Right ventricle myocardium superior (tissue), 1 donor: ENCODE results near the gene CFAP157. TPM values are rescaled to one million over a fixed set of nuclear protein-coding genes. Genes with fewer than 3 reads are reported as not detected.

Experiments
- ATAC-seq: fragments of 200-7000 bp; cut with Tn5 transposase; one replicate; pipeline ENCODE4 v1.9.1; 2020; ENCODE audit warnings: mild to moderate bottlenecking; ENCODE audit not compliant: poor library complexity
- DNase-seq: peaks from one replicate; pipeline ENCODE4 v3.0.0-alpha.2; 2020
- intact Hi-C: fragments of 100-400 bp; cut with DNase I; formaldehyde crosslinking; loops from one replicate; pipeline ENCODE4 v1.11.2; 2022
- total RNA-seq: library from RNA; stranded (reverse); fragmentation: NEBNext Ultra II Directional; extraction: Animal tissue kit (Norgen Biotek cat#: 25700); gene quantifications from one replicate; pipeline ENCODE4 v1.2.1, GENCODE V29; 2021
- donor health status: DM: no; HTN: yes; CAD: no; lungs with severe emphysema.

CFAP157 gene
- total RNA-seq, 1 donor from 2014 or later, result not detected

DNA sequence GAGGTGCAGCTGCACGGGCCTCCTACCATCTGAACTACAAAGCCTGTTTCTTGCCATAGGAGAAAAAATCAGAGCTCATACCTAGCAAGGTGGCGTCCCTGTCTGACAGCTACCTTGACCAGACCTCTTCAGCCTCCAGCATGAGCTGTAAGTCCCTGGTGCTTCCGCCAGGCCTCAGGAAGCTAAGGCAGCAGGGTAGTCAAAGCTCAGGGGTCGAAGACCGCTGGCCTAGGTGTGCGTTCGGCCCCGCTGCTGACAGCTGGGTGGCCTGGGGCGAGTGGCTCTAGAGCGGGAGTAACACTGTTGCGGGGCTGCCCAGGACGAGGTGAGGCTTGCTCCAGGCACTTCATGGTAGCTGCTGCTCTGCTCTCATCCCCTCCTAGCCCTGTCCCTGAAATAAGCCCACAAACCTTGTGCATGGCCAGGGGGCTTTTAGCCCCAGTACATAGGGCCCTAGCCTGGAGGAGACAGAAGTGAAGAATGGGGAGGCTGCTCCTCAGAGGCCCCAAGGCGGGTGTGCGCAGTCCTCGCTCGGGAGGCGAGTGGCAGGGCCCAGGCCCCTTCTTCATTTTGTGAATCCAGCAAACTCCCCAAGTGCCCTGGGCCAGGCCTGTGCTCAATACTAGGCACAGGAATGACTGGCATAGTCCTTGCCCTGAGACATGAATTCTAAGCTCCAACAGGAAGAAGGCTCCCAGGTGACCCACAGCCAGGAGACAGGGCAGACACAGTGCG, 22.9 kb downstream of the CFAP157 start:
- intact Hi-C loops, result loop anchor here (5.0 kb wide), 1 partner anchor 227 kb away; no protein-coding TSS in a partner anchor
- no peak for ATAC-seq

DNA sequence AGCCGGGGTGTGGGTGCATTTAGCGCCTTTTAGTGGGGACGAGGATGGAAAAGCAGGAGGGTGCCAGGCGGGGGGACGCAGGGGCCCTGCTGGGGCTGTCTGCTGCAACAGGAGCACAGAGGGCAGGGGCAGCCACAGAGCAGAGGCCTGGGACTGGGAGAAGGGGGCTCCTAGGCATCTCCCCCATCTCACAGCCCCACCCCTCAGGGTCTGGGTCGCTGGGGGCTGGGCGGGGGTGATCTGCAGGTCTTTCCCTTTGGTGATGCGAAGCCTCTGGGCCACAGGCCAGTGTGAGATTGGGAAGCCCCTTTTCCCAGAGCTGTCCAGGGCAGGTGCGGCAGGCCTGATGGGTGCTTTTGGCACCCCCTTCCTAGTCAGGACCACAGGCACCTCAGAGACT, 23.5 kb downstream of the CFAP157 start:
- DNase-seq, result no peak
- intact Hi-C loops, result loop anchor here (5.0 kb wide), 1 partner anchor 228 kb away; no protein-coding TSS in a partner anchor

More for the DNA sequence above, 22.9 kb downstream of the CFAP157 start:
- DNase-seq, result no peak

DNA sequence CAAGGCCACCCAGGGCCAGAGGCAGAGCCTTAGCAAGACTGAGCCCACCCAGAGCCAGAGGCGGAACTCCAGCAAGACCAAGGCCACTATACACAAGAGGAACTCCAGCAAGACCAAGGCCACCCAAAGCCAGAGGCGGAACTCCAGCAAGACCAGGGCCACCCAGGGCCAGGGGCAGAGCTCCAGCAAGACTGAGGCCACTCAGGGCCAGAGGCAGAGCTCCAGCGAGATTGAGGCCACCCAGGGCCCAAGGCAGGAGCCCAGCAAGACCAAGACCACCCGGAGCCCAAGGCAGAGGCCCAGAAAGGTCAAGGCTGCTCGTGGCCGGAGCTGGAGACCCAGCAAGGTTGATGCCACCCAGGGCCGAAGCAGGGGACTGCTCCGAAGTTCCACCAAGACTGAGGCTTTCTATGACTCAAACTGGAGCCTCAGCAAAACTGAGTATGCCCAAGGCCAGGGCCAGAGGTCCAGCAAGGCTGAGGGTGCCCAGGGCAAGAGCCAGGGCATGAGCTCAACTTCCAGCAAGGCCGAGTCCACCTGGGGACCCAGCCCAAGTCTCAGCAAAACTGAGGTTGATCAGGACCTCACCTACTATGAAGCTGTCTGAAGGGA, 24.1 kb downstream of the CFAP157 start:
- intact Hi-C loops, result loop anchor here (5.0 kb wide), 1 partner anchor 229 kb away; no protein-coding TSS in a partner anchor
- DNase-seq, result no peak
- no peak for ATAC-seq

More for the DNA sequence above, 23.5 kb downstream of the CFAP157 start:
- ATAC-seq, result no peak

DNA sequence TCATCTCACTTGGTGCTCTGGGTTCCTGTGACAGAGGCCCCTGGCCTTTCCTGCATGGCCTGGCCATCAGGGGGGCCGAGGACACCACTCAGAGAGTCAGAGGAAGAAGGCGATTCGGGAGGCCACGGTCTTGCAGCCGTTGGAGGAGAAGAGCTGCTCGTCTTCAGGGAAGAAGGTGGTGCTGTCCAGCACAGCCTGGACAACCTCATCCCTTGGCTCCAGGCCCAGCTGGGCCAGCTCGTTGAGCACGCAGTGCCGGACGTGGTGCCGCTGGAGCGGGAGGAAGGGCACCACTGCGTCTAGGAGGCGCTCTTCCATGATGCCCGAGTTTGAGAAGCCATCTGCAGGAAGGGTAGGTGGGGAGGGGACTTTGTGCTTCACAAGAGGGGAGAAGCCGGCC, 25.1 kb downstream of the CFAP157 start:
- DNase-seq (no peak), ATAC-seq (no peak)
- intact Hi-C loops, result loop anchor here (5.0 kb wide), 1 partner anchor 230 kb away; no protein-coding TSS in a partner anchor

DNA sequence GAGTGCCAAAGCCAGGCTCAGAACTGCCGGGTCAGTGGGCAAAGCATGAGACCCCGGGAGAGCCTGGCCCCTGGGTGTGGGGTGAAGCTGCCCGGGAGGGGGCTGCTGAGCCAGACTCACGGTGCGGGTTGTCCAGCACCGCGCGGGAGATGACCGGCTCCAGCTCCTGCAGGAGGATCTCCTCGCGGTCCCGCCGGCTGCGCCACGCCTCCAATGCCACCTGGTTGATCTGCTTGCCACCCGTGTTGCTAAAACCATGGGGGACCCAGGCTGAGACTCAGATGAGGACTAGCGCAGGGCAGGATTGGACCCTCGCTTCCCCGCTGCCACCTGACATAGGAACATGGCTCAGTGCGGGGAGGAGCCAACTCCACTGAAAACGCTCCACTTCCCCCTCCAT, 25.7 kb downstream of the CFAP157 start:
- intact Hi-C loops, result loop anchor here (5.0 kb wide), 1 partner anchor 230 kb away; no protein-coding TSS in a partner anchor
- ATAC-seq (no peak), DNase-seq (no peak)

DNA sequence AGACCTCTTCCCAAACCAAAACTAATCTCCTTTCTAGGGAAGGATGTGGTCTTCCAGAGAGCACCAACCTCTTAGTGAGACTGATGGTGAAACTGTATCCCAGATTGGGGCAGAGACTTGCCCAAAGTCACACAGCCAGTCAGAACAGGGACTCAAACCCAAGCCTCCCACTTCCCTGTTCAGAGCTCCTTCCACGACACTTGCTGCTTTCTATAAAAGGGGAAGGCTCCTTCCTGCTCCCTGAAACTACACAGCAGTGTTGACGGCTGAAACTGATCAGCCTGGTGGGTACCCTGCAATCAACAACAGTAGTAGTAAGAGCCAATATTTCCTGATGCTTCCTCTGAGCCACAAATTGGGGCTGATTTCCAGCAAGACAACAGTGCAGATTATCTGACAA, 26.8 kb downstream of the CFAP157 start:
- no peak for ATAC-seq
- no peak for DNase-seq
- intact Hi-C loops, result loop anchor here (2.0 to 5.0 kb wide), 2 partner anchors 143 to 231 kb away; no protein-coding TSS in a partner anchor

DNA sequence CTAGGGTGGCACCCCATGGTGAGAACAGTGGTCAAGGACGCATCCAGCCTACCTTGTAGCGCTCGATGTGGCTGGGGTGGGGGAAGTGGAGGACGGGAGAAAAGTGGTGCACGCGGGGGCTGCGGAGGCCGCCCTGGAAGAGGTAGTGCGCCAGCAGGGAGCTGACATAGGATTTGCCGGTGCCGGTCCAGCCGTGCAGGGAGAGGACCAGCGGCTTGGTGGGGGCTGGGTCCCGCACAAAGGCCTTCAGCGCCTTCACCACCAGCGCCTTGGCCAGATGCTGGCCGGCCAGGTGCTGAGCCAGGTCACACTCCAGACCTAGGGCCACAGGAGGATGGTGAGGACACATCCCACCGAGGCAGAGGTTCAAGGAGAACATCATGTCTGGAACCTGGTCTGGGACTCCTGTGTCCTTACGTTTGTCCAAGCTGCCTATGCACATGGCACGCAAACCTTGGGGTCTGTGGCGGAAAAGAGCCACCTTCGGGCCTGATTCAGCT, 27.5 kb downstream of the CFAP157 start:
- intact Hi-C loops, result loop anchor here (2.0 to 5.0 kb wide), 2 partner anchors 143 to 232 kb away; no protein-coding TSS in a partner anchor
- DNase-seq, result peak; percentile 58
- ATAC-seq, result no peak

DNA sequence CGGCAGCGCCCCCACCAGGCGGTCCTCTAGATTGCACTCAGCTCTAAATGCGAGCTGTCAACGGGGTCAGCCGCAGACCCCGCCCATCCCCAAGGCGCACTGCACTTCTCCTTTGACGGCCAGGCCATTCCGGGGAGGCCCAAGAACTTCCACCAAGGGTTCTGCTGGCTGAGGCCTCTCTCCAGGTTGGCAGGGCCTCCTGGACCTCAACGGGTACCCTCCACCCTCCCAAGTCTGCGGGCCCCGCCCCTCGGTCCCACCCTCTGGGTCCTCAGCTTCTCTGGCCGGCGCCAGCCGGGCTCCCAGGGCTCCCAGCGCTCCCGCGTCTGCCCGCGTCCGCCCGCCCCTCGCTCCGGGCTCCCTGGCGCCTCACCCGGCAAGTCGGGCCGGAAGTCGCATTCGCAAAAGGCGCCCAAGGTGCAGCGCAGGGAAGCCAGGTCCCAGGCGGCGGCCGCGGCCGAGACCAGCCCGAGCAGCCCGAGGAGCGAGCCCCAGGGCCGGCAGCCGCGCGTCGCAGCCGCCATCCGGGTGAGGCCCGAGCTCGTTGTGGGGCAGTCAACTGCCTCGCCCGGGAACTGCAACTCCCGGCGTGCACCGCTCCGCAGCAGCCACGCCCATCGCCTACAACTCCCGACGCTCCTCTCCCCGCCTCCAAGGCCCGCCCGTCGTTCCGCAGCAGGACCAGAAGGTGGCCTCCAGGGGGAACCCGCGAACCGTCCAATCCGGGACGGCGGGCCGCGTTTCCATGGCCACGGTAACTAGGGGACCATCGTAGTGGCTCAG, 28.1 kb downstream of the CFAP157 start, which contains the start of gene TOR2A:
TSS of gene TOR2A (minus strand) at position 548 of the 783 bp plus-strand sequence. CDS start at position 524, 24 bp downstream.
- DNase-seq (peak; percentile 98), ATAC-seq (peak; percentile 97)
- intact Hi-C loops, result loop anchor here (1.0 to 5.0 kb wide), 5 partner anchors 47 to 233 kb away; no protein-coding TSS in a partner anchor

DNA sequence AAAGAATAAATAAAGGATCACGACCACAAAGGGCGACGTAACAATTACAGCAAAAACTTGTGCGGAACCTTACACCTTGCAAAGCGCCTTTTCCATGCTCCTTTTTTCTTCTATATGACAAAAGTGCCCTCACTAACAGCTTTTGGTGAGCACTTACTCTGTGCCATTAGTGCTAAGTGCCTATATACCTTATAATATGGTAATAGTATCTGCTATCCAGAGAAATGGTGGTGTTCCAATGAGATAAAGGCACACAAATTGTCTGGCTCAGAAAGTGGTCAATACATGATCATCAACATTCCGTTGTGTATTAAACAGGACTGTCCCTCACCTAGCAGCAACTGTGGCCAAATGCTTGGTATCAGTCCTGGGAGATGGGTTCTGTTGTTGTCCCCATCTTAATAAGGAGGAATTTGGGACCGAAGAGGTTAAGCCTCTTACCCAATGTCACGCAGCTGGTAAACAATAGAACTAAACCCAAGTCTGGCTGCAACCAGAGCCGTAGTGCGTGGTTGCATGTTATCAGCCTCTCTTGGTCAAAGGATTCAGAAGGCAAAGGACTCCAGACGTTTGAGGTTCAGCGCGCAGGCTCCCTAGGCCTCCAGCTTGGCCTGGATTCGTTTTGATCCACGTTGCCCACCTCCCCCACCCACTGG, 28.9 kb downstream of the CFAP157 start:
- DNase-seq (no peak), ATAC-seq (no peak)
- intact Hi-C loops, result loop anchor here (1.0 to 5.0 kb wide), 4 partner anchors 47 to 186 kb away; no protein-coding TSS in a partner anchor

DNA sequence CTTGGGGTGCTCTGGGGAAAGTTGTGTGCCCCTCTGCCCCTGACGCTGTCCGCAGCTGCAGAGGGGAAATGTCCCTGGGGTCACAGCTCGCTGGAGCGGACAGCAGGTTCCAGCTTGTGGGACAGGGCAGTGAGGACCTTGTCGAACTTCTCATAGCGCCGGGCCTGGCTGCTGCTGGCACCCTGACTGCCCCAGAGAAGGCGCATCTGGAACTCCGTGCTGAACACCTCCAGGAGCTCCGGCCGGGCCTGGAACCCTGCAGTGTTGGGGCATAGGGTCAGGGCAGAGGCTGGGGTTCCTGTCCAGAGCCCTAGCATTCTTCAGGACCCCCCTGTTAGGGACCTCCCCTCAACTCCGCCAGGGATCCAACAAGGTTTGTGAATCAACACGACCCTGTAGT, 31.9 kb downstream of the CFAP157 start:
- intact Hi-C loops, result loop anchor here (5.0 kb wide), 2 partner anchors 44 to 129 kb away; no protein-coding TSS in a partner anchor
- DNase-seq (no peak), ATAC-seq (no peak)

DNA sequence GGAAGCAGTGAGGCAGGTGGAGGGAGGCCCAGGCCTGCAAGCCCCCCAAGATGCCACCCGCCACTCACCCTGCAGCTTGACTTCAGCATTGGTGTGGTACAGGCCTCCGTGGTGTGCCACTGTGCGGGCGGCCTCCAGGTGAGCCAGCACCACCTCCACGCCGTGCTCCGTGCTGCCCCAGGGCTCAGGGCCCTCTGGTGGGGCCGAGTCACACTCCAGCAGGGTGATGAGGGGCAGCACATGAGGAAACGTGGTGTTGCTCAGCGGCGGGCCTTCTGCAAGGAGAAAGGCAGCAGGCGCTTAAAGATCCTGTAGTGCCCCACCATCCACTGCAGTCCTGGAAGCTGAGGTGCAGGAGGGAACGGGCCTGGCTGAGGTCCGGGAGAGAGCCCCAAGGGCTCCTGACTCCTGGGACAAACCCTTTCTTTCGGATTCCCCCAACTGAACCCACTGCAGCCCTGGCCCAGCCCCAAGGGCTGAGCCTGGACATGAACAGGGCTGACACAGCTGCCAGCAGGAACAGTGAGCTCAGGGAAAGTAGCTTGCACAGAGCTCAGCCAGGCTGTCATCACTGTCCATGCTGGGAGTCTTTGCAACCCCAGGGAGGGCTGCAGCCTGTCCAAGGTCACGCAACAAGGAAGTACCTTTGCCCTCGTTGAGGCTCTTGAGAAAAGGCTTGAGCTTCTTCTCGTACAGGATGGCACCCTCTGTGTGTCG, 33.0 kb downstream of the CFAP157 start:
- ATAC-seq, result peak; percentile 16
- DNase-seq, result peak; percentile 77
- intact Hi-C loops, result loop anchor here (5.0 kb wide), 2 partner anchors 43 to 128 kb away; no protein-coding TSS in a partner anchor

DNA sequence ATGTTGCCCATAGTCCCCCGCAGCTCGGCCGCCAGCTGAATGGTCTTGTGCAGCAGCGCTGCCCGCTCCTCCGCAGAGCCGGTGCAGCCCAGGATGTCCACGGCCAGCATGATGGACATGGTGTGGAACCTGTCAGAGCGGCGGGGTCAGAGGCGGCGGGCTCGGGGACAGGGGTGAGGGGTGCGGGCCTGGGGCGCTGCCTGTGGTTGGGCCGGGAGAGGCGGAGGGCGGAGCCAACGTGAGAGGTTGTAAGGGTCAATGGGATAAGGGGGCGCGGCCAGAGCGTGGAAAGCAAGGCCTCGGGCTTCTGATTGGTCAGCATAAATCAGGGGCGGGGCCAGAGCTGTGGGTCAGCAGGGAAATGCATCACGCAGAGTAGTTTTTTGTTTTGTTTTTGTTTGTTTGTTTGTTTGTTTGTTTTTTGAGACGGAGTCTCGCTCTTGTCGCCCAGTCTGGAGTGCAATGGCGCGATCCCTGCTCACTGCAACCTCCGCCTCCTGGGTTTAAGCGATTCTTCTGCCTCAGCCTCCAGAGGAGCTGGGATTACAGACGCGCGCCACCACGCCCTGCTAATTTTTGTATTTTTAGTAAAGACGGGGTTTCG, 35.1 kb downstream of the CFAP157 start:
- ATAC-seq, result peak; percentile 86
- peak; percentile 85 for DNase-seq
- intact Hi-C loops, result no loop called here

DNA sequence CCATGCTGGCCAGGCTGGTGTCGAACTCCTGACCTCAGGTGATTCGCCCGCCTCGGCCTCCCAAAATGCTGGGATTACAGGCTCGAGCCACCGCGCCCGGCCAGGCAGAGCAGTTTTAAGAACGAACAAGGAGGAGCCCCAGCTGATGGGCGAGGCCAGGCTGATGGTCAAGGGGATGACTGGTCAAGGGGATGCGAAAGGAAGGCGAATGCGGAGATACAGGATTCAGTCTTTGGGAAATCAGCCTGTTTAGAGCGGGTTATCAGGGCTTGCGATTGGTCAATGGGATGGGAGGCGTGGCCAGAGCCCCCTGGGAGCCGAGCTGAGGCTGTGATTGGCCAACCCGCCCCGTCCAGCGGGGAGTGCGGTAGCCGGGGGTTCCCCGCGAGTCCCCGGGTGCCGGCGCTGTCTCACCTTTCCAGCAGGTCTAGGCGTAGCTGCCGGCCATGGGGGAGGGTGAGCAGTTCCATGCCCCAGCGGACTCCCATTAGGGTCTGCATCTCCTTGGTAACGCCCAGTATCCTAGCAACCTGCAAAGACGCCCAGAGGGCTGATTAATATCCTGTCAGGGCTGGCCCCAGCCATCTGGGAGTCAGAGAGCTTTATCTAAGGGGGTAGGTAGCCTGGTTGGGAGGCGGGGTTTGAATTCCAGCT, 35.8 kb downstream of the CFAP157 start:
- intact Hi-C loops, result no loop called here
- DNase-seq (no peak), ATAC-seq (peak; percentile 36)

DNA sequence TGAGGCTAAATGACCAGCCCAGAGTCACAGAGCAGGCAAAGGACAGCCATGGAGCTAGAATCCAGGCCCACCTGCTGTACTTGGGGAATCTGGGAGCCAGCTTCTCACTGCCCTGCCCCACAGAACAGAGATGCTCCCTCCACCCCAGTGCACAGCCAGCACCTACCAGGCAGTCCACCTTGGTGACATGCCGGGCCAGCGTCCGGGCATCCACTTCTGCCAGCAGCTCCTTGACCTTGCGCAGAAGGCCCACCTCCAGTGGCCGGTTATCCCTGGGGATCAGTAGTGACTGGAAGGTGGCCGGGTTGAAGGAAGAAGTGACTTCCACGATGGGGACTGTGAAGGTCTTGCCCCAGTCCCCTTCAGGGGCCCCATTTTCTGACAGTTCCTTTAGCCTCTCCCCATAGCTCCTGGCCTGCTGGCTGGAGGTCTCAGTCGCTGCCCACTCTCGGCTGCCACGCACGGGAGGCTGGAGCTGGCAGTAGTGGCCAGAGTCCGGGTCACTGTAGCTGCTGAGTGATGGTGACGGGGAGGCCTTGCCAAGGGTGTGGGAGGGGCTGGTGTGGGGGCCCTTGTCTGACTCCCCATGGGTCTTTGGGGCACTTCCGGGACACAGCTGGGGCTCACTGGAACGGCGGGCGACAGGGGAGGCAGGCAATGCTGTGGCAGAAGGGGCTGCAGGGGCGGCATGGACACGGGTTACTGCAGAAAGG, 37.8 kb downstream of the CFAP157 start:
- ATAC-seq (no peak), DNase-seq (no peak)
- intact Hi-C loops, result no loop called here

DNA sequence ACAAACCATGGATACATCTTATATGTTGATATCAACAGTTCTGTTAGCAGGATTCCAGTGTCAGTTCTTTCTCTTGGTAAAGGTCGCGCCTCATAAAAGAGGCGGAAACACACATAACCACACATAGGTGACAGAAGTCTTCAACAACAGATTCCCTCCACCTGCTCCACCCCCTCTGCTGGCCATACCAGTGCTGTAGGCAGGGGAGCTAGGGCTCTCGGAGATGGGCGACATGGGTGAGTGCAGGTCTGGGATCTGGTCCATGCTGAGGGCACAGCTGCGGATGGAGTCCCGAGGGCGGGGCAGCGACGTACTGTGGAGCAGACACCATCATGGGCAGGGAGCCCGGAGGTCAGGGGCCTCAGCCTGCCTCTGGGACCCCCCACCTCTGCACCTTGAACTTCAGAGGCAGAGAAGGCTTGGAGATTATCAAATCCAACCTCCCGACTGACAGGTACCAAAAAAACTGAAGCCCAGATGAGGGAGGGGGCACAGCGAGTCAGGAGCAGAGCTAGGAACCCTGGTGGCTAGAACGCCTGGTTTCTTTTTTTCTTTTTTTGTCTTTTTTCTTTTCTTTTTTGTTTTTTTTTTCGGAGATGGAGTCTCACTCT, 40.3 kb downstream of the CFAP157 start:
- DNase-seq (no peak), ATAC-seq (no peak)
- intact Hi-C loops, result no loop called here
